Stimulated activated naive B cell treated with anti-CD40 and anti-IgM and Interleukin-4, amounts not matched to agents 10 μg/mL and 1 μg/mL and 100 μg/mL, for 72 hours (primary cell): ENCODE data around the gene PCGF1.

Experiments used
- ATAC-seq, 2 donors: fragments of 150-1000 bp; cut with Tn5 transposase; replicated peaks; 2 replicates each; pipeline ENCODE4 v1.10.0; 2021; ENCODE audit warnings: moderate library complexity in 1 of 2
- DNase-seq: peaks from one replicate; pipeline ENCODE4 v3.0.0; 2021
- H3K27ac Mint-ChIP-seq: one replicate; pipeline ENCODE4 v1.8.0; 2022; ENCODE audit warnings: mild to moderate bottlenecking, mixed read lengths
- H3K27me3 Mint-ChIP-seq, 2 donors: one replicate each; pipeline ENCODE4 v1.8.0; 2022; ENCODE audit warnings: mixed read lengths in 2 of 2
- H3K36me3 Mint-ChIP-seq, 2 donors: one replicate each; pipeline ENCODE4 v1.8.0; 2022; ENCODE audit warnings: mixed read lengths in 2 of 2, mild to moderate bottlenecking in 1 of 2
- H3K4me1 Mint-ChIP-seq, 2 donors: one replicate each; pipeline ENCODE4 v1.8.0; 2022; ENCODE audit warnings: mixed read lengths in 2 of 2, mild to moderate bottlenecking in 1 of 2
- H3K4me3 Mint-ChIP-seq, 2 donors: one replicate each; pipeline ENCODE4 v1.8.0; 2022; ENCODE audit warnings: mild to moderate bottlenecking in 2 of 2, mixed read lengths in 2 of 2, moderate library complexity in 1 of 2
- H3K9me3 Mint-ChIP-seq, 2 donors: one replicate each; pipeline ENCODE4 v1.8.0; 2022; ENCODE audit warnings: mixed read lengths in 2 of 2, mild to moderate bottlenecking in 1 of 2

Gene PCGF1

GRCh38 chr2:74457129-74457548, 50.4 kb downstream of the PCGF1 start:
- Mint-ChIP-seq H3K9me3 (no peaks in the 10 kb centered on the region), H3K4me1 (peaks cover 40 to 54% of the 10 kb centered on the region in 2 donors), H3K4me3 (peak overlapping the region; percentile 84 to 94), H3K27ac (peak overlapping the region; percentile 100), H3K36me3 (peaks cover 18 to 44% of the 10 kb centered on the region in 2 donors), H3K27me3 (no peaks in the 10 kb centered on the region)
- ATAC-seq (no peak), DNase-seq (no peak)
